GM18951 (cell line): Measurements from ENCODE around the gene RFNG.

ENCODE experiments used
- POLR2A ChIP-seq: IDR thresholded peaks from 4 replicates; pipeline ENCODE4 v1.6.1; 2011; ENCODE audit warnings: mild to moderate bottlenecking; ENCODE audit not compliant: insufficient read length, insufficient read depth; ENCODE audit errors: extremely low read depth
- in situ Hi-C: fragments of 300-500 bp; cut with MboI; formaldehyde crosslinking; loops from one replicate; pipeline ENCODE4 v1.12.0; 2022; ENCODE audit warnings: low sequenced_read_pairs, mixed read lengths, inconsistent platforms; ENCODE audit not compliant: unreplicated experiment

The RFNG gene

GRCh38 chr17:82031885-82032627 lies 19.6 kb downstream of the RFNG start:
- TF ChIP-seq POLR2A, result no peak
- in situ Hi-C loops, result loop anchor here (25.0 kb wide), 1 partner anchor 130 kb away; no protein-coding TSS in a partner anchor

GRCh38 chr17:82031303-82031884 lies 20.2 kb downstream of the RFNG start, which contains the start of gene RAC3:
Gene RAC3, plus strand, starts transcription at chr17:82031678. Its CDS starts 84 bp downstream, at chr17:82031762.
- in situ Hi-C loops, result loop anchor here (25.0 kb wide), 1 partner anchor 131 kb away; no protein-coding TSS in a partner anchor
- no peak for TF ChIP-seq POLR2A

DNA sequence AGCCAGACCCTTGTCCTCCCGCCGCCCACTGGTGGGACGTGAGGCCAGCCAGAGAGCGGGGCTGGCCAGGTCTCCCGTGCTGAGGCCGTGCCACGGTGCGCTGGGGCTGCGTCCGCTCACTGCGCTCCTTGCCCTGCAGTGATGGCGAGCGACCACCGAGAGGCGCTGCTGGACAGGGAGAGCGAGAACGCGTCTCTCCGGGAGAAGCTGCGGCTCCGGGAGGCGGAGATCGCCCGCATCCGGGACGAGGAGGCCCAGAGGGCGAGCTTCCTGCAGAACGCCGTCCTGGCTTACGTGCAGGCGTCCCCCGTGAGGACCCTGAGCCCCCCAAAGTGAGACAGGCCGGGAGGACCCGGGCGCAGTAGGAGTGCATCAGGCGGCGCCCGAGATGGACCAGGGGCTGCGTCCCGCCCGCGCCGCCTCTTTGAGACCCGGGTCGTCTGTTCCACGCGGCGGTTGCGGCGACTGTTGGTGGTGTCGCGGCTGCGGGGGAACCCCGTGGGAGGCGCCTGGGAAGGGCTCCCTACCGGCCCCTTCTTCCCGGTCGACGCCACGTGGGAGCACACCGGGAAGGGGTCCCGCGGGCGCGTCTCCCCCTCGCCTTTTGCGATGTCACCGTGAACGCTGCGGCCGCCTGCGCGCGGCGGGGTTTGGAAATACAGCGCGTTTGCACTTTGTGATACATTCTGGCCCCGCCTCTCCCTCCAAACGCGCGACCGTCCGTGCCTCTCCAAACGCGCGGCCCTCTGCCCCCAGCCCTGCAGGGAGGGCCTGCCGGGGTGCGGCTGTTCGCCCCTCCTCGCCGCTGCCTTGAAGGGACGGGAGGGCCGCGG lies 20.9 kb downstream of the RFNG start:
- peak; percentile 18 for TF ChIP-seq POLR2A
- in situ Hi-C loops, result loop anchor here (25.0 kb wide), 1 partner anchor 132 kb away; no protein-coding TSS in a partner anchor

GRCh38 chr17:82029990-82030469 lies 21.6 kb downstream of the RFNG start:
- no peak for TF ChIP-seq POLR2A
- in situ Hi-C loops, result loop anchor here (25.0 kb wide), 1 partner anchor 132 kb away; no protein-coding TSS in a partner anchor

DNA sequence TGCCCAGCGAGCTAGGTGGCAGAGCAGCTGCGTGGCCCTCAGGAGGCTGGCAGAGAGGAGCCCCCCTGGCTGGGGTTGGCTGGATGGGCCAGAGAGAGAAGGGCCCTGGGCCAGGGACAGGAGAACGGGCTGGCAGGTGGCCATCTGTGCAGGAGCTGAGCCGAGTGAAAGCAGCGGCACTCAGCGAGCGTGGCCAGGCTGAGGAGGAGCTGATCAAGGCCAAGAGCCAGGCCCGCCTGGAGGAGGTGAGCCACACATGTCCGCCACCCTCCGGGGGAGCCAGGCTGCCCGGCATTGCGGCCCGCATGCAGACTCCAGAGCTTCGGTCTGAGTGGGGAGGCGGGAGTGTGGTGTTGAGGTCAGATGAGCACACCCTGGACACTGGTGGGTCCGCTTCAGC lies 22.2 kb downstream of the RFNG start:
- TF ChIP-seq POLR2A, result no peak
- in situ Hi-C loops, result loop anchor here (25.0 kb wide), 1 partner anchor 133 kb away; no protein-coding TSS in a partner anchor

DNA sequence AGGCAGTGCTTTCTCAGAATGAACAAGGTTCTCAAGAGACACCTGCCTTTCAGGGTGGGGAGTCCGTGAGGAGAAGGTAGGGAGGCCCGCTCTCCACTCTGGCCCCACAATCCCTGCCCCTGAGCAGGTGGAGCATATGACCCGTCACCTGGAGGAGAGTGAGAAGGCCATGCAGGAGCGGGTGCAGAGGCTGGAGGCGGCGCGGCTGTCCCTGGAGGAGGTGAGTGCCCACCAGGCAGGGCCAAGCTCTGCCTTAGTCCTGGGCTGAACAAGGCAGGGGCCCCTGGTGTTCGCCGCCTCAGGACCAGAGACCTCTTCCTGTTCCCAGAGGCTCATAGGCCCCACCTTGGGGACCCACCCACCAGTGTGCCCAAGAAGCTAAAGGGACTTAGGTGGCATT lies 22.6 kb downstream of the RFNG start:
- TF ChIP-seq POLR2A, result no peak
- in situ Hi-C loops, result loop anchor here (25.0 kb wide), 1 partner anchor 133 kb away; no protein-coding TSS in a partner anchor

DNA sequence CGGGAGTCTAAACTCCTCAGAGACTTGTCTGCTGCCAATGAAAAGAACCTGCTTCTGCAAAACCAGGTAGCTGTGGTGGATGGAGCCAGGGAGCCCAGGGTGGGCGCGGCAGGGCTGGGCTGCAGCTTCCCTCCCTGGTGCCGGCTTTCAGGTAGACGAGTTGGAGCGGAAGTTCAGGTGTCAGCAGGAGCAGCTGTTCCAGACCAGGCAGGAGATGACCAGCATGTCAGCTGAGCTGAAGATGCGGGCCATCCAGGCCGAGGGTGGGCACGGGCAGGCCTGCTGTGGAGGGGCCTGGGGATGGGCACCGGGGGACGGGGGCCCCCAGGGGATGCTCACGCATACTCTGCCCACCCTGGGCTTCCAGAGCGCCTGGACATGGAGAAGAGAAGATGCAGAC lies 23.4 kb downstream of the RFNG start:
- no peak for TF ChIP-seq POLR2A
- in situ Hi-C loops, result loop anchor here (25.0 kb wide), 1 partner anchor 134 kb away; no protein-coding TSS in a partner anchor

- TF ChIP-seq POLR2A, result no peak
- in situ Hi-C loops, result loop anchor here (25.0 kb wide), 1 partner anchor 137 kb away; no protein-coding TSS in a partner anchor
Measured at GRCh38 chr17:82025401-82026107, 26.1 kb downstream of the RFNG start.

- in situ Hi-C loops, result loop anchor here (25.0 kb wide), 1 partner anchor 137 kb away; no protein-coding TSS in a partner anchor
- no peak for TF ChIP-seq POLR2A
Measured at GRCh38 chr17:82024859-82025258, 26.8 kb downstream of the RFNG start.

- in situ Hi-C loops, result no loop called here
- peak; percentile 19 for TF ChIP-seq POLR2A
Measured at GRCh38 chr17:82023447-82024241, 28.0 kb downstream of the RFNG start.

DNA sequence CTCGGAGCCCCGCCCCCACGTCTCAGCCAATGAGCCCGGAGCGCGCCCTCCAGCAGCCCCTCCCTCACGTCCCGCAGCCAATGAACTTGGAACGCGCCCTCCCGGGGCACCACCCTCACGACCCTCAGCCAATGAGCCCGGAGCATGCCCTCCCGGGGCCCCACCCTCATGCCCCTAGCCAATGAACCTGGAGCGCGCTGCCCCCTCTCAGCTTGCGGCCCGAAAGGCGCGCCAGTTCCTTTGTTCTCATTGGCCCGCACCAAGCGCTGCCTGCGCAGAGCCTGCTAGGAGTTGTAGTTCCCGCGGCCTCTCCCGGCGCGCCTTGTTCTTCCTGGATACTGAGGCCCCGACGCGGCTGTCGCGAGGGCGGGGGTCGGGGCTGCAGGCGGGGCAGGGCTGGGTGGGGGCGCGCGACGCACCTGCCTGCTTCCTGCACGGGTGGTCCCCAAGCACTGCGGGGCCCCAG lies 28.6 kb downstream of the RFNG start, which contains the start of gene LRRC45:
LRRC45 (plus strand) TSS at position 325 of the 466 bp plus-strand sequence. CDS start 339 bp downstream, outside the sequence.
- in situ Hi-C loops, result no loop called here
- no peak for TF ChIP-seq POLR2A
